ENCODE measurements around the gene ZNF212. TPM values are rescaled to one million over a fixed set of nuclear protein-coding genes. Genes with fewer than 3 reads are reported as not detected.

Gene ZNF212
- total RNA-seq = 10 to 100 TPM in 6 of 7 donors, 1 to 10 TPM in 1; 9.1 to 15.0 (median 13.2) TPM
- polyA plus RNA-seq = 10 to 100 TPM in 2 of 3 donors, 1 to 10 TPM in 1; 6.7 to 13.4 (median 12.5) TPM
- long read RNA-seq, donor 1, partial matches to known transcripts = 5 of 6 reads
- long read RNA-seq, donor 1, other reads (novel, unspliced or antisense) = 0 of 6 reads
- long read RNA-seq, donor 2 = 0 reads

DNA sequence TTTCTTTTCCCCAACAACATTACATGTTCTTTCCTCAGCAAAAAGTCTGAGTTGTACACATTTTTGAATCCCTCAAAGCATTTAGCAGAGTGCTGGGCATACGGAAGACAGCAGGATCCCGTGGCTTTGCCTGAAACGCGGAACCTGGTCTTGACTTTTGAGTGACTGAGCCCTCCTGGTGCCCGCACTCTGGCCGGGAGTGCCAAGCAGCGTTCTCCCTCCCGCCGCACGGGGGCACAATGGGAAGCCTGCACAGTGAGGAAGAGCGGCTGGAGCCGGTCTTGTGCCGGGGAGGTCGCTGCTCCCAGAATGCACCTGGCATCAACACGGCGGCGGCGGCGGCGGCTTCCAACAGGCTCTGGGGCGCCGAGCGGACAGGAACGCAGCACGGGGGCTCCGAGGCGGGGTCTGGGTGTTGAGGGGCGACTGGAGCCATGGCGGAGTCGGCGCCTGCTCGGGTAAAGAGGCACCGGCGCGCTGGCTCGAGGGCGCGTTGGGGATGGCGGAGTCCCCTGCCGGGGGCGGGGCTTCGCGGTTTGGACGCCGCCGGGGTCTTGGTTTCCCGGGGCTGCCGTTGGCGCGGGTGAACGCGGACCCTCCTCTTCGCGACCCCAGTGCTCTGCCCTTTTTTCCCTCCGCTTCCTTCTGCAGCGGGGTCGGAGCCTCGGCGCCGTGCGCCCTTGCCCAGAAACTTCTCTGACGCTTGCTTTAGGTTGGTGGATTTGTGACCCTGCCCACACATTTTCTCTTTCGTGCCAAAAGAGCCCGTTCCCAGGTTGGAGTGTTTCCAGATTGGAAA lies at the start of gene ZNF212:
ZNF212 (plus strand) TSS at position 307 of the 799 bp plus-strand sequence; CDS start at position 435, 128 bp downstream.
- Histone ChIP-seq H3K9me3 (peaks cover 0 to 8% (median 2%) of the 10 kb centered on the region in 8 donors), H3K4me1 (peaks cover 4 to 48% (median 27%) of the 10 kb centered on the region in 6 donors), H3K27me3 (replicated peaks in 1 of 7) (peaks cover 0 to 14% (median 0%) of the 10 kb centered on the region in 7 donors), H3K4me3 (peak within 1 kb of the TSS; percentile 82 to 100 (median 96)), H3K36me3 (no peaks in the 10 kb centered on the region), H3K27ac (peak within 1 kb of the TSS; percentile 58 to 89 (median 80))
- TF ChIP-seq CTCF (IDR thresholded peaks at IDR 0.05 in 8 of 11, conservative IDR thresholded peaks at IDR 0.05 in 3 of 11) (peak; percentile 66 to 97 (median 89)), POLR2A (IDR thresholded peaks at IDR 0.05) (no peak), POLR2AphosphoS5 (IDR thresholded peaks at IDR 0.05) (peak; percentile 86 to 89 (median 88))
- peak; percentile 98 for DNase-seq
- 0 to 1% (median 1%) methylated on average over 44 to 64 of the region's 64 CpGs for WGBS, 5 donors
- intact Hi-C loops (cut with DNase I; ENCODE audit: low total_unique reads) = no loop called here

- intact Hi-C loops (cut with DNase I; ENCODE audit: low total_unique reads) = no loop called here
- WGBS, 5 donors = 64 to 69% (median 66%) methylated on average over 5 of the region's 5 CpGs
- DNase-seq = peak; percentile 14
Measured at GRCh38 chr7:149191851-149192250, 47.6 kb upstream of the ZNF212 start.

DNA sequence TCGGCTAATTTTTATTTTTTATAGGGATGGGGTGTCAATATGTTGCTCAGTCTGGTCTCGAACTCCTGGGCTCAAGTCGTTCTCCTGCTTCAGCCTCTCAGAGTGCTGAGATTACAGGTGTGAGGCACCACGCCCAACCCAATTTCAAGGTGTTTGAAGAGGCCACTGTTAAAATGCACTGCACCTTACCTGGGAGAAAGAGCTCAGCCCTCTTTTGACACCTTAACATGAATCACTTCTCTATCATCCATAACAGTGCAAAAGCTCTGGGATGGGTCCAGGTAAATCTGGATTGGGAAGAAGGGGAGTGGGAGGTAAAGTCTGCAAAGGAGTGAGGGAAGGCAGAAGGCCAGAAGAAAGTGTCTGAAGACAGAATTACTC lies 44.7 kb upstream of the ZNF212 start:
- Histone ChIP-seq H3K9me3 (no peaks in the 10 kb centered on the region), H3K4me3 (peak overlapping the region; percentile 90 to 98 (median 92)), H3K36me3 (peaks cover 0 to 23% (median 16%) of the 10 kb centered on the region in 6 donors), H3K4me1 (peaks cover 11 to 53% (median 35%) of the 10 kb centered on the region in 6 donors), H3K27me3 (replicated peaks in 1 of 7) (no peaks in the 10 kb centered on the region), H3K27ac (peak overlapping the region in 7 of 8 donors; percentile 88 to 94 (median 91))
- intact Hi-C loops (cut with DNase I; ENCODE audit: low total_unique reads) = no loop called here
- DNase-seq = no peak
- TF ChIP-seq POLR2AphosphoS5 (IDR thresholded peaks at IDR 0.05) = no peak
- no peak for TF ChIP-seq POLR2A (IDR thresholded peaks at IDR 0.05)
- TF ChIP-seq CTCF (IDR thresholded peaks at IDR 0.05 in 8 of 11, conservative IDR thresholded peaks at IDR 0.05 in 3 of 11) = no peak
- WGBS, 5 donors = 89 to 98% (median 95%) methylated on average over 4 of the region's 4 CpGs

More at GRCh38 chr7:149191851-149192250, 47.6 kb upstream of the ZNF212 start:
- Histone ChIP-seq H3K36me3 (no peaks in the 10 kb centered on the region), H3K27me3 (replicated peaks in 1 of 7) (no peaks in the 10 kb centered on the region), H3K4me3 (peak overlapping the region in 1 of 8 donors; percentile 17), H3K4me1 (peaks cover 5 to 31% (median 19%) of the 10 kb centered on the region in 6 donors), H3K27ac (no peak overlapping the region), H3K9me3 (no peaks in the 10 kb centered on the region)
- TF ChIP-seq CTCF (IDR thresholded peaks at IDR 0.05 in 8 of 11, conservative IDR thresholded peaks at IDR 0.05 in 3 of 11) = no peak
- no peak for TF ChIP-seq POLR2A (IDR thresholded peaks at IDR 0.05)
- TF ChIP-seq POLR2AphosphoS5 (IDR thresholded peaks at IDR 0.05) = no peak
